Subcutaneous abdominal adipose tissue (tissue), 5 donors: ENCODE measurements around the gene AGAP3.

Experiments used
- H3K27ac ChIP-seq: one replicate; pipeline ENCODE4 v1.7.0; 2013; ENCODE audit warnings: low read depth, mild to moderate bottlenecking, inconsistent platforms, low read length, moderate library complexity
- H3K27me3 ChIP-seq, 5 donors: one replicate each; pipeline ENCODE4 v1.7.0; 2013; ENCODE audit warnings: low read length in 5 of 5, inconsistent platforms in 1 of 5; ENCODE audit not compliant: control insufficient read depth in 5 of 5, insufficient read depth in 4 of 5
- H3K36me3 ChIP-seq, 5 donors: one replicate each; pipeline ENCODE4 v1.7.0; 2013; ENCODE audit warnings: low read length in 5 of 5; ENCODE audit not compliant: control insufficient read depth in 5 of 5, insufficient read depth in 5 of 5
- H3K4me1 ChIP-seq, 5 donors: one replicate each; pipeline ENCODE4 v1.7.0; 2013; ENCODE audit warnings: low read length in 5 of 5, mild to moderate bottlenecking in 3 of 5, moderate library complexity in 1 of 5; ENCODE audit not compliant: control insufficient read depth in 5 of 5, insufficient read depth in 5 of 5
- H3K4me3 ChIP-seq, 5 donors: one replicate each; pipeline ENCODE4 v1.7.0; 2013; ENCODE audit warnings: low read length in 5 of 5, low read depth in 1 of 5
- H3K9ac ChIP-seq, 5 donors: one replicate each; pipeline ENCODE4 v1.7.0; 2013; ENCODE audit warnings: low read length in 5 of 5, mild to moderate bottlenecking in 4 of 5, moderate library complexity in 3 of 5
- H3K9me3 ChIP-seq, 5 donors: one replicate each; pipeline ENCODE4 v1.7.0; 2013; ENCODE audit warnings: low read length in 5 of 5; ENCODE audit not compliant: control insufficient read depth in 5 of 5
- donor health status: healthy.
- donor health status: healthy.
- donor health status: healthy.
- donor health status: healthy.
- donor health status: healthy.

The AGAP3 gene

GRCh38 chr7:151174246-151175046 lies 88.2 kb downstream of the AGAP3 start:
- Histone ChIP-seq H3K27ac (no peak overlapping the region), H3K27me3 (peaks cover 14 to 36% (median 27%) of the 10 kb centered on the region in 5 donors), H3K9me3 (no peaks in the 10 kb centered on the region), H3K9ac (no peak overlapping the region), H3K4me3 (no peak overlapping the region), H3K4me1 (peaks cover 0 to 5% (median 2%) of the 10 kb centered on the region in 5 donors), H3K36me3 (no peaks in the 10 kb centered on the region)

- Histone ChIP-seq H3K4me1 (peaks cover 0 to 5% (median 2%) of the 10 kb centered on the region in 5 donors), H3K36me3 (no peaks in the 10 kb centered on the region), H3K4me3 (no peak overlapping the region), H3K27ac (no peak overlapping the region), H3K9me3 (no peaks in the 10 kb centered on the region), H3K27me3 (peaks cover 13 to 40% (median 26%) of the 10 kb centered on the region in 5 donors), H3K9ac (no peak overlapping the region)
Observed at GRCh38 chr7:151175047-151175792, 88.9 kb downstream of the AGAP3 start.

GRCh38 chr7:151175793-151176311 lies 89.6 kb downstream of the AGAP3 start:
- Histone ChIP-seq H3K4me3 (no peak overlapping the region), H3K27ac (no peak overlapping the region), H3K27me3 (peaks cover 15 to 41% (median 30%) of the 10 kb centered on the region in 5 donors), H3K36me3 (no peaks in the 10 kb centered on the region), H3K9ac (no peak overlapping the region), H3K4me1 (peaks cover 0 to 5% (median 2%) of the 10 kb centered on the region in 5 donors), H3K9me3 (no peaks in the 10 kb centered on the region)

GRCh38 chr7:151176401-151176800 lies 90.1 kb downstream of the AGAP3 start:
- Histone ChIP-seq H3K9me3 (no peaks in the 10 kb centered on the region), H3K4me3 (no peak overlapping the region), H3K4me1 (peaks cover 0 to 5% (median 2%) of the 10 kb centered on the region in 5 donors), H3K27me3 (peaks cover 18 to 41% (median 30%) of the 10 kb centered on the region in 5 donors), H3K36me3 (no peaks in the 10 kb centered on the region), H3K27ac (no peak overlapping the region), H3K9ac (no peak overlapping the region)

GRCh38 chr7:151177310-151177709 lies 91.0 kb downstream of the AGAP3 start:
- Histone ChIP-seq H3K27me3 (peaks cover 18 to 41% (median 32%) of the 10 kb centered on the region in 5 donors), H3K4me3 (no peak overlapping the region), H3K4me1 (peaks cover 0 to 5% (median 2%) of the 10 kb centered on the region in 5 donors), H3K36me3 (no peaks in the 10 kb centered on the region), H3K9me3 (no peaks in the 10 kb centered on the region), H3K9ac (no peak overlapping the region), H3K27ac (no peak overlapping the region)

- H3K27ac ChIP-seq = no peak overlapping the region
- H3K27me3 ChIP-seq = peaks cover 18 to 37% (median 27%) of the 10 kb centered on the region in 5 donors
- no peak overlapping the region for H3K4me3 ChIP-seq
- no peak overlapping the region for H3K9ac ChIP-seq
- no peaks in the 10 kb centered on the region for H3K9me3 ChIP-seq
- no peaks in the 10 kb centered on the region for H3K36me3 ChIP-seq
- H3K4me1 ChIP-seq = peaks cover 0 to 5% (median 2%) of the 10 kb centered on the region in 5 donors
Observed at GRCh38 chr7:151178236-151178635, 92.0 kb downstream of the AGAP3 start.

GRCh38 chr7:151178831-151179230 lies 92.6 kb downstream of the AGAP3 start:
- Histone ChIP-seq H3K27ac (no peak overlapping the region), H3K27me3 (peaks cover 17 to 31% (median 25%) of the 10 kb centered on the region in 5 donors), H3K4me1 (peaks cover 0 to 5% (median 2%) of the 10 kb centered on the region in 5 donors), H3K9me3 (no peaks in the 10 kb centered on the region), H3K4me3 (no peak overlapping the region), H3K36me3 (no peaks in the 10 kb centered on the region), H3K9ac (no peak overlapping the region)

GRCh38 chr7:151179287-151179860 lies 93.1 kb downstream of the AGAP3 start:
- Histone ChIP-seq H3K27ac (no peak overlapping the region), H3K27me3 (peaks cover 13 to 31% (median 25%) of the 10 kb centered on the region in 5 donors), H3K36me3 (no peaks in the 10 kb centered on the region), H3K4me1 (peaks cover 0 to 5% (median 2%) of the 10 kb centered on the region in 5 donors), H3K4me3 (no peak overlapping the region), H3K9me3 (no peaks in the 10 kb centered on the region), H3K9ac (no peak overlapping the region)

- H3K27me3 ChIP-seq = peaks cover 12 to 29% (median 21%) of the 10 kb centered on the region in 5 donors
- H3K4me1 ChIP-seq = peaks cover 0 to 2% (median 1%) of the 10 kb centered on the region in 5 donors
- H3K9me3 ChIP-seq = no peaks in the 10 kb centered on the region
Observed at GRCh38 chr7:151179946-151180345, 93.7 kb downstream of the AGAP3 start.

More at GRCh38 chr7:151179946-151180345, 93.7 kb downstream of the AGAP3 start:
- Histone ChIP-seq H3K4me3 (no peak overlapping the region), H3K9ac (no peak overlapping the region), H3K36me3 (no peaks in the 10 kb centered on the region), H3K27ac (no peak overlapping the region)
